ENCODE measurements around the gene PGA3.
"Not testable (repeated sequence)": the region's sequence is repeated elsewhere in the genome, so short reads cannot be mapped to it uniquely, and the experiment has no call there.

The PGA3 gene

DNA sequence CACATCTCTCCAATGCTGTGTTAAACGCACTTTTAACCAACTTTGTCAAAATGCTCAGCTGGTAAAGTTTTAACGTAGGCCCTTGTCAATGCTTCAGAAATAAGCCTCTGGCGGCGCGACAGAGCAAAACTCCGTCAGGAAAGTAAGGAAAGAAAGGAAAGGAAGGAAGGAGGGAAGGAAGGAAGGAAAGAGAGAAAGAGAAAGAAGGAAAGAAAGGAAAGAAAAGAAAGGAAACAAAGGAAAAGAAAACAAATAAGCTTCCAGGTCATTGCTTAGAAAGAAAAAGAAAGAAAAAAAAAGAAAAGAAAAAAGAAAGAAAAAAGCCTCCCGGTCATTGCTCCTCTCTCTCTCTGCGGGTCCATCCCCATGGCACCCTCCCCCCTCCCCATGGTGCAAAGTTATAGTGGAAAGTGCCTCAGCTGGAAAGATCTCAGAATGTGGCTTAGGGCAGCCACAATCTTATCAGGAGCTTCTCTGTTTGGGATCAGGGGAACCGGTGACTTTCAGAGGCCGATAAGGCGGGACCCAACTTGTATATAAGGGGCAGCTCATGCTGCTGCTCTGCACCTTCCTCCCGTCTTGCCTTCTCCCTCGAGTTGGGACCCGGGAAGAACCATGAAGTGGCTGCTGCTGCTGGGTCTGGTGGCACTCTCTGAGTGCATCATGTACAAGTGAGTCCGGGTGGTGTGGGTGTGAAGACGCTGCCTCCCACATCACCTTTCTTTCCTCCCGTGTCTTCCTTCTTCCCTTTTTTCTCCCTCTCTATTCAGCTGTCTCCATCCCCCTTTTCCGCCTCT lies at the start of gene PGA3:
Gene PGA3, plus strand, starts transcription at position 566 of the 797 bp plus-strand sequence. Its CDS starts 50 bp downstream, at position 616.
- not testable (repeated sequence) for DNase-seq

- no peak for DNase-seq
Measured at GRCh38 chr11:61153593-61154095, 49.7 kb upstream of the PGA3 start.

DNA sequence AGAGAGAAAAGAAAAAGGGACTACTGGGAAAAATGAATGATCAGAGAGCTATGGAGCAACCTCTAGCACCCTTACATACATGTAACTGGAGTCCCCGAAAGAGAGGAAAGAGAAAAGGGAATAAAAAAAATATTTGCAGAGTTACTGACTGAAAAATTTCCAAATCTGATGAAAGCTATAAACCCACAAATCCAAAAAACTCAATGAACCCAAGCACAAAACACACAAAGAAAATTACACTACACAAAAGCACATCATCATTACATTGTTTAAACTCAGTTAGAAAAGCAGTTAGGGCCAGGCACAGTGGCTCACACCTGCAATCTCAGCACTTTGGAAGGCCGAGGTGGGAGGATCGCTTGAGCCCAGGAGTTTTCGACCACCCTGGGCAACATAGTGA lies 48.8 kb upstream of the PGA3 start:
- DNase-seq: no peak

DNA sequence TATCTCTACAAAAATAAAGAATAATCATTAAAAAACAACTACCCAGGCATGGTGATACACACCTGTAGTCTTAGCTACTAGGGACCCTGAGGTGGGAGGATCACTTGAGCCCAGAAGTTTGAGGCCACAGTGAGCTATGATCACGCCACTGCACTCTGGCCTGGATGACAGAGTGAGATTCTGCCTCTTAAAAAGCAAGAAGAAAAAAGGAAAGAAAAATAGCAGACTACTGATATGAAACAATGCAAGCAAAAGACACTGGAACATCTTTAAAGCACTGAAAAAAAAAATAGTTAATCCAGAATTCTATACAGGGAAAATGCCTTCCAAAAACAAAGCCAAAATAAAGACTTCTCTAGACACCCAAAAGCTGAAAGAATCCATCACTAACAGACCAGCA lies 48.0 kb upstream of the PGA3 start:
- DNase-seq: no peak

DNA sequence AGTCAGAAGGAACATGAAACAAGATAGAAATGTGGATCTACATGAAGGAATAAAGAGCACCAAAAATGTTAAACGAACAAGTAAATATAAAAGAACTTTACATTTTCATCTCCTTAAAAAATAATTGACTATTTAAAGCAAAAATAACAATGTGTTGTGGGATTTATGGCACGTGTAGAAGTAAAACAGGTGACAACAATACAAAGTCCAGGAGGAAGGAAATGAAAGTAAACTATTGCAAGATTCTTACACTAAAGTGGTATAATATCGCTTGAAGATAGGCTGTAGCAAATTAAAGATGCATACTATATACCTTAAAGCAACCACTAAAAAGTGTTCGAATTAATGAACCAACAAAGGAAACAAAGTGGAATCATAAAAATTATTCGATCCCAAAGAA lies 47.6 kb upstream of the PGA3 start:
- DNase-seq: no peak

DNA sequence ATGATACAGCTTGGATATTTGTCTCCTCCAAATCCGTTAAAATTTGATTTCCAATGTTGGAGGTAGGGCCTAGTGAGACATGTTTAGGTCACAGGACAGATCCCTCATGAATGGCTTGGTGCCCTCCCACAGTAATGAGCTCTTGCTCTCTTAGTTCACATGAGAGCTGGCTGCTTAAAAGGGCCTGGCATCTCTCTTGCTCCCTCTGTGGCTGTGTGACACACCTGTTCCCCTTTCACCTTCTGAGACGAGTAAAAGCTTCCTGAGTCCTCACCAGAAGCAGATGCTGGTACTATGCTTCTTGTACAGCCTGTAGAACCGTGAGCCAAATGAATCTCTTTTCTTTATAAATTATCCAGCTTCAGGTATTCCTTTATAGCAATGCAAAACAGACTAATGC lies 45.6 kb upstream of the PGA3 start:
- no peak for DNase-seq

DNA sequence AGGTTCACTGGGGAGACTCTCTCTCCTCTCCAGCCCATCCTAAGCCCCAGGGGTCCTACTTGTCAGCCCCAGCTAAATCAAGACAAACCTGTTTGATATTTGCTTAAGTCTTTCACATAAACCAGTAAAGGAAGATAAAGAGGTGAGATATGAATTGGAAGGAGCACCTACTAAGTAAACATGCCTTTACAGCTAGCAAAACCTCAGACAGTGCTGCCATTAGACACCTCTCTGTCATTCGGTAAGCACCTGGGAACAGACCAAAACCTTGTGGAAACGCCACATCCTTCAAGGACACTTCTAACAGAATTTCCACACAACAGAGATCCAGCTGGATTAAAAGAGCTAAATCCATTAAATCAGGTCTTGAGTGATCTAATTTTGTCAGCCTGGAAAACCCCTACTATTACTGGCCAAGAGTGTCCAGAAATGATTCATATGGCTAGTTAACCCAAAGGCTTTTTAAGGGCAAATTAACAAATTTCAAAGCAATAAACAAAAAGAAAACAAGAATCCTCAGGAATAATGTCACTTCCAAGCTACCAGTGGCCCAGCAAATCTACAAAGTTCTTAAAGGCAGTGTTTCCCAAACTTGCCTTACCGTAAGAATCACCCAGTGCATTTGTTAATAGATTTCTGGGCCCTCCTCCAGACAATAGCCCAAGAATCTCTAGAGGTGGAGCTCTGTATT lies 44.5 kb upstream of the PGA3 start:
- DNase-seq: no peak

GRCh38 chr11:61160487-61161189 lies 42.7 kb upstream of the PGA3 start:
- DNase-seq: no peak

- peak; percentile 31 for DNase-seq
Measured at GRCh38 chr11:61161190-61162091, 41.9 kb upstream of the PGA3 start, which contains the start of gene VPS37C. Gene VPS37C, minus strand, starts transcription at chr11:61161426. Its CDS starts 22,597 bp downstream, at chr11:61138829.

DNA sequence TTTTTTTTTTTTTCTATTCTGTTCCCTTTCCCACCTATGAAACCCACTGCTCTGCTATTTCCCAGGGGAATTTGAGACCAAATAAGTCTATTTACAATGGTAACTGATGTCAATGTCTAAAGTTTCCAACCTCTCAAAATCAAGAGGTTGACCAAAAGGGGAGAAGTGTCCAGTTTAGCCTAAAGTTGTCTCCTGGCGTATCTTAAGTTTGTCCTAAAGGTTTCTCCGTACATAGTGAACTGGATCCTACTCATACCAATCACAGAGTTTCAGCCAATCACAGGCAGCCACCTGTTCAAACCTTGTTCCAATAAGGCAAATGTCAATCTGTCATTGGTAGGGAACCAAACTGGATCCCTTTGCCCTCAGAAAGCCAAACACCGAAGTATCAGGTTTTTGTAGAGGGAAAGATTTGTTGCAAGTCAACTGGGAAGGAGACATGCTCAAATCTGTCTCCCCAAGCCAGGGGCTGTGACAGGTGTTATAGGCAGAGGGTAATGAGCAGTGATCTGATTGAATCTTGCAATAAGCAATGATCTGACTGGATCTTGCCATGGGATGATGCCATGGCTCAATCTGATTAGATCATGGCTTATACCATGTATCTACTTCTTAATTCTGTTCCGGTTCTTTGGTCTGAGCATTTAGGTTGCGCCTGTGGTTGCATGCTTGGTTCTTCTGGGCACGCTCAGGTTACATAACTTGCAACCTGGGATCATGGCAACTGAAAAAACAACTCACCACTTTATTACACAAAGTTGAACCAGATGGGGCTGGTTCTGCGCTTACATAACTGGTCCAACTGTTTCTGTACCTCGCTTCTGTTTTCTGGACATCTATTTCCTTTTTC lies 41.0 kb upstream of the PGA3 start:
- no peak for DNase-seq

GRCh38 chr11:61163021-61163420 lies 40.3 kb upstream of the PGA3 start:
- DNase-seq: no peak

DNA sequence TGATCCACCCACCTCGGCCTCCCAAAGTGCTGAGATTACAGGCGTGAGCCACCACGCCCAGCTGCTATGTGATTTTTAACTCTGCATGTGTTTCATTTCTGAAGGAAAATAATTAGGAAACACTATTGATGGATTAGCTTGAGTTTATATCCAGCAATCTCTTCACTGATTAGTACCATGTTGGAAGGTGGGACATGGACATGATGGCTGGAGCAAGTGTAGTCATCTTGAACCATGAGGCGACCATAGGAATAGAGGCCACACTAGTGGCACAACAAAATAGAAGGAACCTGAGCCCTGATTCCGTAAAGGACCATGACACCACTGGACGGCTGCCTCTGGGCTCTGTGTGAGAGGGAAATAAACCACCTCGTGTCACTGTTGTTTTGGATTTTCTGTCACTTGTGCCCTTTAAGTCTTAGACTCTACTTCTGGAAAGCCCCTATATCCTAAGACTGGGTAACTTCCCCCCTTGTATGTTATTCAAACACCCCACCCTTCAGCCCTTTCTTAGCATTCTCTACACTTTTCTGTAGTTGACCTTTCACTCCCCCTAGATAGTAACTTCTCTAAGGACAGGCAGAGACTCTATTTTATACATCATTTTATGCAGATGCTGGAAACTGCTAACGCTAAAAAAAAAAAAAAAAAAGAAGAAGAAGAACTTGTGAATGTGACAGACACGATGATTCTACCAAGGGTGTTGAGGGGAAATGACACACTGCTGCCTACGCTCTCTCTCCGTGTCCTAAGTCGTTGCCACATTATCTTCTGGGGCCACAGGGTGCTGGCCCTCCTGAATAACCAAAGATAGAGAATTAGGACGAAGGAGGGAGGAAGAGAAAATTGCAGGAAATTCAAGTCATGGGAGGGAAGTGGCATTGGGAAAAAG lies 39.4 kb upstream of the PGA3 start:
- DNase-seq: no peak

- DNase-seq: no peak
Measured at GRCh38 chr11:61164606-61165424, 38.5 kb upstream of the PGA3 start.

DNA sequence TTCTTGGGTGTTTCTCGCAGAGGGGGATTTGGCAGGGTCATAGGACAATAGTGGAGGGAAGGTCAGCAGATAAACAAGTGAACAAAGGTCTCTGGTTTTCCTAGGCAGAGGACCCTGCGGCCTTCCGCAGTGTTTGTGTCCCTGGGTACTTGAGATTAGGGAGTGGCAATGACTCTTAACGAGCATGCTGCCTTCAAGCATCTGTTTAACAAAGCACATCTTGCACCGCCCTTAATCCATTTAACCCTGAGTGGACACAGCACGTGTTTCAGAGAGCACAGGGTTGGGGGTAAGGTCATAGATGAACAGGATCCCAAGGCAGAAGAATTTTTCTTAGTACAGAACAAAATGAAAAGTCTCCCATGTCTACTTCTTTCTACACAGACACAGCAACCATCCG lies 37.5 kb upstream of the PGA3 start:
- DNase-seq: not testable (repeated sequence)

- not testable (repeated sequence) for DNase-seq
Measured at GRCh38 chr11:61166331-61166730, 37.0 kb upstream of the PGA3 start.

- no peak for DNase-seq
Measured at GRCh38 chr11:61168042-61168688, 35.1 kb upstream of the PGA3 start.

GRCh38 chr11:61168800-61169199 lies 34.5 kb upstream of the PGA3 start:
- no peak for DNase-seq

DNA sequence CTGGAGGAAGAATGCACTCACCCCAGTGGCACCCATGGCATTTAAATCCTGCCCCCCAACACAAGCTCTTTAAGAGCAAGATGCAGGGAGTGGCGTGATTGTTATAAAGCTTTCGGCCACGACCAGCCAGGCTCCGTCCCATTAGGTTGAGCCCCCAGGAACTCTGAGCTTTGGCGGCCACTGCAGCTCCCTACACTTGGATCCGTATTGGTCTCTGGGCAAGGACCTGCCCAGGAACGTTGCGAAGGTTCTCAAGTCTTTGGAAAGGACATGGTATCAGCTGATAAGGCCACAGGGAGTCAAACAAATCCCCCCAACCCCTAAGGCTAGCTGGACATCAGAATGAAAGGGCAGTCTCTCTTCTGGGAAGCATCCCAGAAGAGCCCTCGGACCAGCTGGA lies 32.7 kb upstream of the PGA3 start:
- no peak for DNase-seq

DNA sequence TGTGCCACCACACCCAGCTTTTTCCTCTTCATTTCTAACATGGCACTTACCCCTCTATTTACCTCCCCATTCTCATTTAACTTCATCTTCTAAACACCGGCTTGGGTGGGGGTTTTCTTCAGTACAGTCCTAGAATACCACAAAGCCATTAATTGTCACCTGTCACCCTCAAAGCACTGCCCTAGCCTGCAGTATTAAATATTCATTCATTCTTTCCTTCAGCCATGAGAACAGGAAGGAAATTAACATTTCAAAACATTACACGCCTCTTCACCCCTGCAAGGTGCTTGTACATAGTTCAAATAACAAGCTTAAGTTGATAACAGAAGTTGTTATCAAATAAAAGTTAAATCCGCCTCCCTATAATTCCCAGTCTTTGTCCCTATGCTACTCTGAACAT lies 31.4 kb upstream of the PGA3 start:
- no peak for DNase-seq

Data from NCI-H1694 (cell line).